ENCODE results near the gene PARD3B.

DNA sequence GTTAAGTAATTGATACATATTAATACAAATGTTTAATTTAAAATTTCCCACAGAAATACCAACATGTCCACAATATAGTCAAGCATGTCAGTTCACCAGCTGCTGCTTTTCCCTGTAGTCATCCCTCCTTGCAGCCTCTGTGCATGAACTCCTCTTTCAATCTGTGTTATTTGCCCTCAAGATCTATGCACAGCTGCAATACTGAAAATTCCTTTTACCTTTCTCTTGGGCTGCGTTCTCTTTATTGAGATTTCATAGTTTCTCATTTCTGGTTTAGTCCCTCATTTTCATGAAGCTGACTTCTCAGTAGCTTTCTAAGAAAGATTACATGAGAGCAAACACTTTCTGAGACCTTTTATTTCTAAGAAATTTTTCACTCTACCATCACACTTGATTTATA lies 464.9 kb downstream of the PARD3B start:
- TF ChIP-seq, protein P1, sequence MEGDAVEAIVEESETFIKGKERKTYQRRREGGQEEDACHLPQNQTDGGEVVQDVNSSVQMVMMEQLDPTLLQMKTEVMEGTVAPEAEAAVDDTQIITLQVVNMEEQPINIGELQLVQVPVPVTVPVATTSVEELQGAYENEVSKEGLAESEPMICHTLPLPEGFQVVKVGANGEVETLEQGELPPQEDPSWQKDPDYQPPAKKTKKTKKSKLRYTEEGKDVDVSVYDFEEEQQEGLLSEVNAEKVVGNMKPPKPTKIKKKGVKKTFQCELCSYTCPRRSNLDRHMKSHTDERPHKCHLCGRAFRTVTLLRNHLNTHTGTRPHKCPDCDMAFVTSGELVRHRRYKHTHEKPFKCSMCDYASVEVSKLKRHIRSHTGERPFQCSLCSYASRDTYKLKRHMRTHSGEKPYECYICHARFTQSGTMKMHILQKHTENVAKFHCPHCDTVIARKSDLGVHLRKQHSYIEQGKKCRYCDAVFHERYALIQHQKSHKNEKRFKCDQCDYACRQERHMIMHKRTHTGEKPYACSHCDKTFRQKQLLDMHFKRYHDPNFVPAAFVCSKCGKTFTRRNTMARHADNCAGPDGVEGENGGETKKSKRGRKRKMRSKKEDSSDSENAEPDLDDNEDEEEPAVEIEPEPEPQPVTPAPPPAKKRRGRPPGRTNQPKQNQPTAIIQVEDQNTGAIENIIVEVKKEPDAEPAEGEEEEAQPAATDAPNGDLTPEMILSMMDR (conservative IDR thresholded peaks at IDR 0.05; ENCODE audit: low read depth, low read length): no peak
- TF ChIP-seq SMC3 (IDR thresholded peaks at IDR 0.05; ENCODE audit: low read depth, low read length): no peak
- no peak for TF ChIP-seq CHD1 (IDR thresholded peaks at IDR 0.05; ENCODE audit: low read depth, low read length)
- no peak for TF ChIP-seq RCOR1 (IDR thresholded peaks at IDR 0.05; ENCODE audit: insufficient replicate concordance, low read length)
- TF ChIP-seq, protein P2, sequence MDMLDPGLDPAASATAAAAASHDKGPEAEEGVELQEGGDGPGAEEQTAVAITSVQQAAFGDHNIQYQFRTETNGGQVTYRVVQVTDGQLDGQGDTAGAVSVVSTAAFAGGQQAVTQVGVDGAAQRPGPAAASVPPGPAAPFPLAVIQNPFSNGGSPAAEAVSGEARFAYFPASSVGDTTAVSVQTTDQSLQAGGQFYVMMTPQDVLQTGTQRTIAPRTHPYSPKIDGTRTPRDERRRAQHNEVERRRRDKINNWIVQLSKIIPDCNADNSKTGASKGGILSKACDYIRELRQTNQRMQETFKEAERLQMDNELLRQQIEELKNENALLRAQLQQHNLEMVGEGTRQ (IDR thresholded peaks at IDR 0.05; ENCODE audit: low read depth, low read length): no peak
- no peak for TF ChIP-seq POLR2A (IDR thresholded peaks at IDR 0.05; ENCODE audit: low read depth, low read length)
- TF ChIP-seq RFX5 (IDR thresholded peaks at IDR 0.05; ENCODE audit: low read depth, low read length): no peak
